MM.1S (cell line): ENCODE measurements around the gene SYT15B.
"Not testable (repeated sequence)": the region's sequence is repeated elsewhere in the genome, so short reads cannot be mapped to it uniquely, and the experiment has no call there.

ENCODE experiments used
- DNase-seq: peaks from one replicate; pipeline ENCODE4 v3.0.0-alpha.2; 2015
- H2AFZ ChIP-seq: fragments of 300-600 bp; sonication (generic); 2 replicates; pipeline ENCODE4 v1.6.0; 2016; ENCODE audit warnings: antibody characterized with exemption, low read length
- H3F3A ChIP-seq: fragments of 300-600 bp; sonication (generic); 2 replicates; pipeline ENCODE4 v1.6.1; 2016; ENCODE audit warnings: mild to moderate bottlenecking, antibody characterized with exemption, low read length, moderate library complexity, mixed read lengths; ENCODE audit not compliant: insufficient read depth
- H3K27ac ChIP-seq: fragments of 300-600 bp; sonication (generic); 2 replicates; pipeline ENCODE4 v1.5.1; 2016; ENCODE audit warnings: mild to moderate bottlenecking, low read length
- H3K27me3 ChIP-seq: fragments of 300-600 bp; sonication (generic); replicated peaks from 2 replicates; pipeline ENCODE4 v1.6.0; 2016; ENCODE audit warnings: low read length; ENCODE audit not compliant: insufficient read depth
- H3K36me3 ChIP-seq: fragments of 300-600 bp; sonication (generic); replicated peaks from 2 replicates; pipeline ENCODE4 v1.6.1; 2016; ENCODE audit warnings: mild to moderate bottlenecking, low read length, mixed read lengths; ENCODE audit not compliant: insufficient read depth
- H3K4me1 ChIP-seq: fragments of 300-600 bp; sonication (generic); 2 replicates; pipeline ENCODE4 v1.6.1; 2016; ENCODE audit warnings: low read length, mixed read lengths
- H3K4me2 ChIP-seq: fragments of 300-600 bp; sonication (generic); 2 replicates; pipeline ENCODE4 v1.6.0; 2016; ENCODE audit warnings: low read depth, low read length
- H3K4me3 ChIP-seq: fragments of 300-600 bp; sonication (generic); 2 replicates; pipeline ENCODE4 v1.5.1; 2016; ENCODE audit warnings: low read length, mixed read lengths
- H3K79me2 ChIP-seq: fragments of 300-600 bp; sonication (generic); 2 replicates; pipeline ENCODE4 v1.6.1; 2016; ENCODE audit warnings: mixed run types, low read length, mixed read lengths
- H3K9ac ChIP-seq: fragments of 300-600 bp; sonication (generic); 2 replicates; pipeline ENCODE4 v1.6.1; 2016; ENCODE audit warnings: low read length, mixed read lengths
- H3K9me2 ChIP-seq: fragments of 300-600 bp; sonication (generic); replicated peaks from 2 replicates; pipeline ENCODE4 v1.6.1; 2016; ENCODE audit warnings: mild to moderate bottlenecking, low read length, mixed read lengths; ENCODE audit not compliant: insufficient read depth
- H3K9me3 ChIP-seq: fragments of 300-600 bp; sonication (generic); replicated peaks from 2 replicates; pipeline ENCODE4 v1.6.1; 2016; ENCODE audit warnings: mild to moderate bottlenecking, low read length, mixed read lengths; ENCODE audit not compliant: insufficient read depth
- H4K20me1 ChIP-seq: fragments of 300-600 bp; sonication (generic); 2 replicates; pipeline ENCODE4 v1.6.1; 2016; ENCODE audit warnings: mild to moderate bottlenecking, low read length, moderate library complexity, mixed read lengths; ENCODE audit not compliant: insufficient read depth
- TF ChIP-seq, protein P1 (sequence below): fragments of 300-600 bp; sonication (generic); IDR thresholded peaks from 2 replicates; pipeline ENCODE4 v1.5.1; 2016; ENCODE audit warnings: antibody characterized with exemption, low read length, mixed read lengths

SYT15B gene

DNA sequence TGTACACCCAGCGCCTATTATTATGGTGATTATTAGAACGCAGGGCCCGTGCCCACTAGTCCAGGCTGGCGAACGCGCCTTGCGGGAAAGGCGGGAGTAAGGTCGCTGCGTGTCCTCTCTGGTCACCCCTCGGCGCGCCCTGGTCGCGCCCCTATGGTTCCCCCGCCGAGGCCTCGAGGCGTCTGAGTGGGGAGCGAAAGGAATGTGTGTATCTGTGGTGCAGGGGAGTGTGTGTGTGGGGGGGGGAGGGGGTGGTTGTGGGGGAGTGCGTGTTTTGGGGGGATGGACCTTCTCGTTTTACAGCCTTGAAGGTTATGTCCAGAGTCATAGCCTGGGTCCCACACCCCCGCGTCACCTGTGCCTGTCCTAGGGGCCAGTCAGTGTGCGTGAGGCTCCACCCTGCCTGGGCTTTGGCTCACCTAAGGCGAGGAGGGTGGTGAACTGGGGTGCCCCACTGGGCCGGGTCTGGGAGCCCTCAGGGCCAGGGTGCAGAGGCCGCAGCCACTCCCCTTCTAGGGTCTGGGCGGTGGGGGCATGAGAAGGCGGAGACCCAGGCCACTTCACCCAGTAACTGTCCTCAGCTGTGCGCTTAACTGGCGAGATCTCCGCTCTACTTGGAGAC is at the start of gene SYT15B:
SYT15B (minus strand) TSS at position 39 of the 622 bp plus-strand sequence. CDS start 952 bp downstream, outside the sequence.
- not testable (repeated sequence) for H2AFZ ChIP-seq, H3K27ac ChIP-seq, H3K27me3 ChIP-seq, H3K79me2 ChIP-seq, H3F3A ChIP-seq, H3K9me3 ChIP-seq, DNase-seq, H3K9ac ChIP-seq, H3K4me3 ChIP-seq, H3K9me2 ChIP-seq, H3K4me1 ChIP-seq, H3K4me2 ChIP-seq, H4K20me1 ChIP-seq, H3K36me3 ChIP-seq

GRCh38 chr10:47779590-47779989 is 16.2 kb upstream of the SYT15B start:
- not testable (repeated sequence) for H3K27me3 ChIP-seq, H3K27ac ChIP-seq, H2AFZ ChIP-seq, H3K9ac ChIP-seq, H3K9me2 ChIP-seq, H4K20me1 ChIP-seq, H3K79me2 ChIP-seq, H3F3A ChIP-seq, H3K4me3 ChIP-seq, H3K36me3 ChIP-seq, H3K4me1 ChIP-seq, H3K9me3 ChIP-seq, H3K4me2 ChIP-seq, DNase-seq

GRCh38 chr10:47775361-47776231 is 12.2 kb upstream of the SYT15B start:
- not testable (repeated sequence) for H3K4me2 ChIP-seq, H3K79me2 ChIP-seq, H2AFZ ChIP-seq

GRCh38 chr10:47770745-47771144 is 7.4 kb upstream of the SYT15B start:
- H3K4me3 ChIP-seq, H3K4me2 ChIP-seq, H2AFZ ChIP-seq, H3K9me3 ChIP-seq, H3F3A ChIP-seq, H3K79me2 ChIP-seq, H3K27me3 ChIP-seq, H3K4me1 ChIP-seq, H3K36me3 ChIP-seq, H3K9me2 ChIP-seq, H4K20me1 ChIP-seq, H3K27ac ChIP-seq, DNase-seq, H3K9ac ChIP-seq: not testable (repeated sequence)

More at GRCh38 chr10:47775361-47776231, 12.2 kb upstream of the SYT15B start:
- not testable (repeated sequence) for H3K9me3 ChIP-seq, H3K4me1 ChIP-seq, H4K20me1 ChIP-seq, H3K27me3 ChIP-seq, H3K9me2 ChIP-seq, H3K36me3 ChIP-seq, H3K9ac ChIP-seq, H3K27ac ChIP-seq, H3K4me3 ChIP-seq, H3F3A ChIP-seq
- TF ChIP-seq, protein P1, sequence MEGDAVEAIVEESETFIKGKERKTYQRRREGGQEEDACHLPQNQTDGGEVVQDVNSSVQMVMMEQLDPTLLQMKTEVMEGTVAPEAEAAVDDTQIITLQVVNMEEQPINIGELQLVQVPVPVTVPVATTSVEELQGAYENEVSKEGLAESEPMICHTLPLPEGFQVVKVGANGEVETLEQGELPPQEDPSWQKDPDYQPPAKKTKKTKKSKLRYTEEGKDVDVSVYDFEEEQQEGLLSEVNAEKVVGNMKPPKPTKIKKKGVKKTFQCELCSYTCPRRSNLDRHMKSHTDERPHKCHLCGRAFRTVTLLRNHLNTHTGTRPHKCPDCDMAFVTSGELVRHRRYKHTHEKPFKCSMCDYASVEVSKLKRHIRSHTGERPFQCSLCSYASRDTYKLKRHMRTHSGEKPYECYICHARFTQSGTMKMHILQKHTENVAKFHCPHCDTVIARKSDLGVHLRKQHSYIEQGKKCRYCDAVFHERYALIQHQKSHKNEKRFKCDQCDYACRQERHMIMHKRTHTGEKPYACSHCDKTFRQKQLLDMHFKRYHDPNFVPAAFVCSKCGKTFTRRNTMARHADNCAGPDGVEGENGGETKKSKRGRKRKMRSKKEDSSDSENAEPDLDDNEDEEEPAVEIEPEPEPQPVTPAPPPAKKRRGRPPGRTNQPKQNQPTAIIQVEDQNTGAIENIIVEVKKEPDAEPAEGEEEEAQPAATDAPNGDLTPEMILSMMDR = peak; percentile 45
- DNase-seq = peak; percentile 45

DNA sequence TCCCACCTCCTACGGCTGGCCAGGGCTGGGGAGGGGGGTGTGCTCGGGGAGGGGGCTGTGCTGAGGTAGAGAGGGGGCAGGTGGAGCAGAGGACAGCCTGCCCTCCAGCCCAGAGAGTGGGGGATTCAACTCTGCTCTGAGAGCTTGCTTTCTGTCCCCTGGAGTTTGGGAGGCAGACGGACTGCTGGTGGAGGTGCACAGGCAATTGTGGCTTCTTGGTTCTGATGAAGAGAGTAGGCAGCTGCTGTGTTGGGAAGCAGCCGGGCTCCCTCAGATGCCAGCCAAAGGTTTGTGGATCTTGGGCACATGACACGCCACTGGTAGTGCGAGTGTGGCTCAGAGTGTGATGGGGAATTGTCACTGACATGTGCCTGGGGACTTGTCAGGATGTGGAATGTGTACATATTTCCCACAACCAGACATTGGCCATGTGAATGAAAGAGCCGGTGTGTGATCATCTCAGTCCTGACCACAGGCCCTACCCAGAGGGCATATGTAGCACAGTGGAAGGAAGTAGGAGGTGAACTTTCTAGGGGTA is 5.3 kb upstream of the SYT15B start:
- not testable (repeated sequence) for H3K27me3 ChIP-seq, DNase-seq, H3K4me3 ChIP-seq, H3K4me2 ChIP-seq, H4K20me1 ChIP-seq, H3K9me2 ChIP-seq, H2AFZ ChIP-seq, H3K36me3 ChIP-seq, H3K9ac ChIP-seq, H3K9me3 ChIP-seq, H3K27ac ChIP-seq, H3F3A ChIP-seq, H3K79me2 ChIP-seq, H3K4me1 ChIP-seq

GRCh38 chr10:47768085-47768484 is 4.7 kb upstream of the SYT15B start:
- H3K9me2 ChIP-seq = not testable (repeated sequence)

GRCh38 chr10:47767236-47767635 is 3.8 kb upstream of the SYT15B start:
- H3K4me2 ChIP-seq, H3K9me2 ChIP-seq, H3K4me1 ChIP-seq: not testable (repeated sequence)

More at GRCh38 chr10:47768085-47768484, 4.7 kb upstream of the SYT15B start:
- not testable (repeated sequence) for H3K9me3 ChIP-seq, DNase-seq, H3K79me2 ChIP-seq, H3K36me3 ChIP-seq, H3F3A ChIP-seq, H3K9ac ChIP-seq, H3K4me1 ChIP-seq, H3K4me2 ChIP-seq, H3K4me3 ChIP-seq, H3K27me3 ChIP-seq, H2AFZ ChIP-seq, H4K20me1 ChIP-seq, H3K27ac ChIP-seq

More at GRCh38 chr10:47767236-47767635, 3.8 kb upstream of the SYT15B start:
- H4K20me1 ChIP-seq, H3K4me3 ChIP-seq, H2AFZ ChIP-seq, H3K9me3 ChIP-seq, DNase-seq, H3K9ac ChIP-seq, H3K79me2 ChIP-seq, H3K27ac ChIP-seq, H3K27me3 ChIP-seq, H3F3A ChIP-seq, H3K36me3 ChIP-seq: not testable (repeated sequence)
